Glomerular endothelial cell (primary cell): Measurements from ENCODE around the gene ATP6V1B1. TPM values are rescaled to one million over a fixed set of nuclear protein-coding genes. Genes with fewer than 3 reads are reported as not detected.

Source experiments
- DNase-seq: peaks from one replicate; pipeline ENCODE4 v3.0.0-alpha.2; 2011; ENCODE audit warnings: low read depth, low spot score; ENCODE audit errors: extremely low read depth
- total RNA-seq: library from RNA; depleted of rRNA; stranded (reverse); fragments of >200 nt; gene quantifications from 2 replicates; pipeline ENCODE4 v1.2.3, GENCODE V29; 2015

The ATP6V1B1 gene
- total RNA-seq, 1 donor from 2014 or later, result not detected

DNA sequence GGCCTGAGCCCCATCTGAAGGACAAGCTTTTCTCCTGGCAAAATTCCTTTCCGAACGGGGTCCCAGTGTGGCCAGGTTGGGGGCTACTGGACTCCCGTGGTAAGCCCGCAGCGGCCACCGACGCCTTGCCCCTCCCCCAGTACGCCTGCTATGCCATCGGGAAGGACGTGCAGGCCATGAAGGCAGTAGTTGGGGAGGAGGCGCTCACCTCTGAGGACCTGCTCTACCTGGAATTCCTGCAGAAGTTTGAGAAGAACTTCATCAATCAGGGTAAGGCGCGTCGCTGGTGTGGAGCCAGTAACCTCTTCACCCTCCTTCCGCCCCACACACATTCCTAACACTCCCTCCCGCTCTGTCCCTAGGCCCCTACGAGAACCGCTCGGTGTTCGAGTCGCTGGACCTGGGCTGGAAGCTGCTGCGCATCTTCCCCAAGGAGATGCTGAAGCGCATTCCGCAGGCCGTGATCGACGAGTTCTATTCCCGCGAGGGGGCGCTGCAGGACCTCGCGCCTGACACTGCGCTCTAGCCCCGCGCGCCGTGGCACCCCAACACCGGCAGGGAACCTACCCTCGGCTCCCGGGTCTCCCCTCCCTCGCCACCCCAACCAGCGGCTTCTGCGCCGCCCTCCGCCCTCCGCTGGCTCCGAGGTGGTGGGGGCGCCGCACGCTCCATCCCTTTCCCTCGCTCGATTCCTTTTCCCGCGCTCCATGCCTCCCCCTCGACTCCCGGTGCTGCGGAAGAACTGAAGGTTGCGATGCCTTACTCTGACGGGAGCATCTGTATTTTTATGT lies 29.1 kb downstream of the ATP6V1B1 start:
- DNase-seq, result no peak

DNA sequence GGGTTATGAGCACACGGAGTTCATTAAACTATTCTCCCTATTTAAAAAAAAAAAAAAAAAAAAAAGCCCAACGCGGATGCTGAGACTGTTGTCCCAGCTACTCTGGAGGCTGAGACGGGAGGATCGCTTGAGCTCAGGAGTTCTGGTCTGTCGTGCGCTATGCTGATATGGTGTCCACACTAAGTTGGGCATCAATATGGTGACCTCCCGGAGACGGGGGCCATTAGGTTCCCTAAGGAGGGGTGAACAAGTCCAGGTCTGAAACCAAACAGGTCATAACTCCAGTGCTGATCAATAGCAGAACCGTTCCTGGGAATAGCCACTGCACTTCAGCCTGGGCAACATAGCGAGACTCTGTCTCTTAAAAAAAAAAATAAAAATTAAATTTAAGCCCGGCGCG lies 29.8 kb downstream of the ATP6V1B1 start:
- DNase-seq, result no peak

DNA sequence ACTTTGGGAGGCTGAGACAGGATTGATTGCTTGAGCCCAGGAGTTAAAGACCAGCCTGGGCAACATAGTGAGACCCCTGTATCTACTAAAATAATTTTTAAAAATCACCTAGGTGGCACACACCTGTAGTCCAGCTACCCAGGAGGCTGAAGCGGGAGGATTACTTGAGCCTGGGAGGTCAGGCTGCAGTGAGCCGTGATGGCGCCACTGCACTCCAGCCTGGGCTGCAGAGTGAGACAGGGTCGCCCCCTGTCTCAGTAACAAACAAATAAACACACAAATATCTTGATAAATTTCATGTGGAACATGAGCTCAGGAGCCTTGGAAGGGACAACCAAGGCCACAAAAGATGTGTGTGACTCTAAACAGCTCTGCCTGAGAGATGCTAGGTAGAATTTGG lies 31.0 kb downstream of the ATP6V1B1 start:
- no peak for DNase-seq

DNA sequence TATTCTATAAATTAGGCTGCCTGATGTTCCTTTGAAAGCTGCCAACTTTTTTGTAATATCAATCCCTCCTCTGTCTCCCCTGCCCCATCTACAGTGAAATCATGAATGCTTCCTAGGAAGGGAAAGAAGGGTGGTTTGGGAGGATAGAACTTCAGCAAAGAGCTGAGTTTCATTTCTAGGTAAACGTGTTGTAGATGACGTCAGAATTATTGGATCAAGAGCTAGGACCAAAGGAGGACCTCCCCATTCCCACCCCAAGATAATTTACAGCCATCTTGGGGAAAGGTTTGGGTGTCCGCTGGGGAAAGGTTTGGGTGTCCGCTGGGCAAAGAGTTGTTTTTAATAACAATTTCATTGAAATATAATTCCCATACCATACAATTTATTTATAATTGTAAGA lies 31.5 kb downstream of the ATP6V1B1 start:
- no peak for DNase-seq

DNA sequence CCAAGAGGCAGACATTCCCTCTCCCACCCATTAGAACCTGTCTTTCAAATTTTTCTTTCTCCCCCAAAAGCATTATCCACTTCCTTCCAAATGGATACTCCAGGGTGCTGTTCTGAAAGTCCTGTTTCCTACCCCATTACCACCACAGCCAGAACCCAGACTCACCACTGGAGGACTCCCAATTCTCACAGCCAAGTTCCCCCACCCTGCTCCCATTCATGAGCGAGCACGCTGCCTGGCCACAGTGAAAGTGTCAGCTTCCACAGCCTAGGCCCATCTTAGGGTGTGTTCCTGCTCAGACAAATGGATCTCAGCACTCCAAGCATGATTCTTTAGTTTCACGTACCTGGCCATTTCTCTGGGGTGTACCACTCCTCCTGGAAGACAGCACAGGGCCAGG lies 38.9 kb downstream of the ATP6V1B1 start:
- no peak for DNase-seq

DNA sequence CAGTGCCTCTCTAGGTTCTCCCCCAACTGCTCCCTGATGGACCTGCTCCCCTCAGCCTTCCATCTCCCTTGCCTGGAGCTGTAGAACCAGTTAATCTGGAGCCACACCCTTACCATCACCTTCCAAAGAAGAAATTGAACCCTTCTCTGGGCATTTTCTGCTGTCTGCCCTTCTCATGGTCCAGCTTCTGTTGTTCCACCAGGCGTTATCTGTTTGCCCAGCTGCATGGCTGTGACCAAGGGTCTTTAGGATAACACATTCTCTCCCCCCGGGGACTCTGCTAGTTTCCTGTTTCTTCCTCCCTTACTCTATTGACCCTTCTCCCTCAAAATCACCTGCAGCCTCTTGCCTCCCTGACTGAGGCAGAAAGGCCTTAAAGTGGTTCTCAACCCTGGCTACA lies 39.5 kb downstream of the ATP6V1B1 start:
- DNase-seq, result no peak

DNA sequence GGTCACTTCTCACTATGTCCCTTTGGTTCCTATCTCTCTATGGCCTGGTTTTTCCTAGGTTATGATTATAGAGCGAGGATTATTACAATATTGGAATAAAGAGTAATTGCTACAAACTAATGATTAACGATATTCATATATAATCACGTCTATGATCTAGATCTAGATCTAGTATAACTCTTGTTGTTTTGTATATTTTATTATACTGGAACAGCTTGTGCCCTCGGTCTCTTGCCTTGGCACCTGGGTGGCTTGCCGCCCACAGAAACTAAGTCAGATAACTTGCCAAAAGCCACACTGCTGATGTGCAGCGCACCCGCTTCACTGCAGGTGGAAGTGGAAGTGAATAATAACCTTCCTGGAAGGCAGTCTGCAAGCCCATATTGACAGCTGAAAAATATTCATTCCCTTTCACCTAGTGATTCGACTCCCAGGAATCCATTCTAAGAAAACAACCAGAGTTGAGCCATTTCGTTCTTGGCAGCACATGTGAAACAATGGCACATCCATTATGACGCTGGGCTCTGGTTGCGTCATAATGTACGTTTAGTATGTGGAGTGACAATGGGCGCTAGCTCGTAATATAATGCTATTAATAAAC lies 42.0 kb downstream of the ATP6V1B1 start:
- no peak for DNase-seq

DNA sequence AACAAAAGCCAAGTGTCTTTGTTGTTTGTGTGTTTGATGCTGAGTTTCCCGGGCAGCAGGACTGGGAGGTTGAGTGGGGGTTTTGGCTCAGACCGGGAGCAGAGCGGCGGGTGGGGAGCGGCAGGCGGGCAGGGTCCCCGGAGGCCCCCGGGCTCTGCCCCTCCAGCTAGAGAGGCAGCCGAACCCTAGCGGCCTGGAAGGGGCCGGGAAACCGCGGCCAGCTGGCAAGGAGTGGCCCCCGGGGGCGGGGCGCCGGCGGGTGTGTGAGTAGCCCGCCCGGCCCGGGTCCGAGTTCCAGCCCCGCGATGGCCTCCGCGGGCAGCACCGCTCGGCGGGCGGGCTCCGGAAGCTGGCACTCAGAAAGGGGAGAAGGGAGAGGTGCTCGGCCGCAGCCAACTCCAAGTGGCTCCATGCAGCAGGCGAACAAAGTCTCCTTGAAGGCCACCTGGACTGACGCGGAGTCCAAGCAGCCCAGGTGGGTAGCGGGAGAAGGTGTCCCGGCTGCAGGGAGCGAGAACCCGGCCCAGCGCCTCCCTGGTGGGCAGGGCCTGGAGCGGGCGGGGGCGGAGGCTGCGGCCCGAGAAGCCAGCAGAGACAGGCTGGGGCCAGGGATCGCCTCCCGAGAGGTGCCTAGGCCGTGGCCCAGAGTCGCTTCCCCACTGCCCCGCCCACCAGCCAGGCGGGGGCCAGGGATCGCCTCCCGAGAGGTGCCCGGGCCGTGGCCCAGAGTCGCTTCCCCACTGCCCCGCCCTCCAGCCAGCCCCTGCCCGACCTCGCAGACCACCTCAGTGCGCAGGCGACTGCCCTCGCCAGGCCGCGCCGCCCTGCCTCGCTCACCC lies 42.9 kb downstream of the ATP6V1B1 start, which contains the start of gene ANKRD53:
Gene ANKRD53 (plus strand): TSS at position 290 of the 839 bp plus-strand sequence. CDS start 16 bp downstream, at position 306.
- no peak for DNase-seq

DNA sequence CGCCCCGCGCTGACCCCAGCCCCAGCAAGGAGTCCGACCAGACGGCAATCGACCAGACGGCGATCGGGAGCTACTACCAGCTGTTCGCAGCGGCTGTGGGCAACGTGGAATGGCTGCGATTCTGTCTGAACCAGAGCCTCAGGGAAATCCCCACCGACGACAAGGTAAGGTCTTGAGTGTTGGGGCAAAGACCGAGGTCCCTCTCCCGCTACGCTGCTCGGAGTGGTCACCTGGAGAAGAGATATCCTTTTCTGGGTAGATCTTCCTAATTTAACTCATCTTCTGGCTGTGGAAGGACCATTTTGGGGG lies 43.4 kb downstream of the ATP6V1B1 start:
- DNase-seq, result no peak

DNA sequence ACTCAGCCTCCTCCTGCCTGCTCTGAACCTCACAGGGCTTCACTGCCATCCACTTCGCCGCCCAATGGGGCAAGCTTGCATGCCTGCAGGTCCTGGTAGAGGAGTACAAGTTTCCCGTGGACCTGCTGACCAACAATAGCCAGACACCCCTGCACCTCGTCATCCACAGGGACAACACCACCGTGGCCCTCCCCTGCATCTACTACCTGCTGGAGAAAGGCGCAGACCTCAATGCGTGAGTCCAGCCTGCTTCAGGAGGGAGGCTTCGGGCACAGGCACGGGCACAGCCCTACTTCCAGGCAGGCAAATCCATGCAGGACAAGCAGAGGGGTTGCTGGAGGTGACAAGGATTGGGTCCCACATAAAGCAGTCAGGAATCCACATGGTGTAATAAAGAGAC lies 43.9 kb downstream of the ATP6V1B1 start:
- DNase-seq, result no peak

DNA sequence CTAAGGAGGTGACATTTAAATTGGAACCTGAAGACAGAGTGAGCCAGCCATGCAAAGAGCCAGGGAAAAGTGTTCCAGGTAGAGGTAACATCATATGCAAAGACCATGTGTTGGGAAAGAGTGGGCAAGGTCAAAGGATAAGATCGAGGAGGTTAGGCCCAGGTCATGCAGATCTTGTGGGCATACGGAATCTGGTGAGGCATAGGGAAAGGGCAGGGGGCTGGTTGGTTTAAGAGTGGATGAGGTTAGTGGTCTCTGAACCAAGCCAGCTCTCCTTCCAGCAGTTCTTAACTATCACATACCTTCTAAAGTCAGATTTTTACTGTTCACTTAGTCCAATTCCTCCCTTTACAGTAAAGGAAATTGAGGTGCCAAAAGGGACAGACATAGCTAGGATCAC lies 45.7 kb downstream of the ATP6V1B1 start:
- no peak for DNase-seq

DNA sequence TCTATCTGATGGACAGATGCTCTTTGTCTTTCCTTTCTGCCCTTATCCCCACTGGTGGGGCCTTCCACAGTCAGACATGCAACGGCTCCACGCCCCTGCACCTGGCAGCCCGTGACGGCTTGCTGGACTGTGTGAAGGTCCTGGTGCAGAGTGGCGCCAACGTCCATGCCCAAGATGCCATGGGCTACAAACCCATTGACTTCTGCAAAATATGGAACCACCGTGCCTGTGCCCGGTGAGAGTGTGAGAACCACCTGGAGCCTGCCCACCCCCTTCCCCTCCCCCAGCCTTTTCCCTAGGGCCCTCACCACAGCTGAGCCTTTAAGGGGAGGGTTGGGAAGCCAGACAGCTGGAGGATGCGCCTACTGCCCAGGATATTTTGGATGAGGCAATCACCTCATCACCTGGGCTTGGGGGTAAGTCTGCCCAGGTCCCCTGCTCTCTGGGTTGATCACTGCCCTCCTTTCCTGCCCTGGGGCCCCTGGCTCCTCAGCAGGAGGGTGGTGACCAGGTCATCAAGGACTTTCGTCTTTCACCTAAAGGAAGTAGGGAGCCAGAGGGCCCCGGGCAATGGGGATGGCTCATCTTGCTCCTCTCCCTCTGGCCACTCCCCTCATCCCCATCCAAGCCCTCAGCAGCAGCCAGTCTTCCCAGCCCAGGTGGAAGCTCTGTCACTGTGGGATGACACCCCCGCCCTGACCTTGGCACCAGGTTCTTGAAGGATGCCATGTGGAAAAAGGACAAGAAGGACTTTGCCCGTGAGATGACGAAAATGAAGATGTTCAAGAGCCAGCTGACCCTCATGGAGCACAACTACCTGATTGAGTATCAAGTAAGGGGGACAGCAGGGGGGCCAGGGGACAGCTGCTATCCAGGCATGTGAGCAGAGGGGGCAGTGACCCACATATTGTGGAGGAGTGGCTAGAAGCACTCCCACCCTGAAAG lies 46.4 kb downstream of the ATP6V1B1 start:
- no peak for DNase-seq

DNA sequence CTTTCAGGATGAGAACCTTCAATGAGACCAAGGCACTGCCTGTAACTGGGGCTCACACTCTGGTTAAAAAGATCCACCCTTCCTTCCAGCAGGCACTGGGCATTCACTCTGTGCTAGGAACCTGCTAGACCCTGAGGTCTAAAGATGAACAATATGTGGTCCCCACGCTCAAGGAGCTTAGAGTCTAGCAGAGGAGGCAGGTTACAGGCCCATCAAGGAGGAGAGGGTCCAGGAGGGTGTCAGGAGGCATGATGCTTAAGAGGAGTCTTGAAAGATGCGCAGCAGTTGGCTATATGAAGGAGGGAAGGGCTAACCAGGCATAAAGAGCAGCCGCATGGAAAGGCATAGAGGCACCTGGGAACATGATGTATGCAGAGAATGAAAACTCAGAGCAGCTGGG lies 47.3 kb downstream of the ATP6V1B1 start:
- no peak for DNase-seq

DNA sequence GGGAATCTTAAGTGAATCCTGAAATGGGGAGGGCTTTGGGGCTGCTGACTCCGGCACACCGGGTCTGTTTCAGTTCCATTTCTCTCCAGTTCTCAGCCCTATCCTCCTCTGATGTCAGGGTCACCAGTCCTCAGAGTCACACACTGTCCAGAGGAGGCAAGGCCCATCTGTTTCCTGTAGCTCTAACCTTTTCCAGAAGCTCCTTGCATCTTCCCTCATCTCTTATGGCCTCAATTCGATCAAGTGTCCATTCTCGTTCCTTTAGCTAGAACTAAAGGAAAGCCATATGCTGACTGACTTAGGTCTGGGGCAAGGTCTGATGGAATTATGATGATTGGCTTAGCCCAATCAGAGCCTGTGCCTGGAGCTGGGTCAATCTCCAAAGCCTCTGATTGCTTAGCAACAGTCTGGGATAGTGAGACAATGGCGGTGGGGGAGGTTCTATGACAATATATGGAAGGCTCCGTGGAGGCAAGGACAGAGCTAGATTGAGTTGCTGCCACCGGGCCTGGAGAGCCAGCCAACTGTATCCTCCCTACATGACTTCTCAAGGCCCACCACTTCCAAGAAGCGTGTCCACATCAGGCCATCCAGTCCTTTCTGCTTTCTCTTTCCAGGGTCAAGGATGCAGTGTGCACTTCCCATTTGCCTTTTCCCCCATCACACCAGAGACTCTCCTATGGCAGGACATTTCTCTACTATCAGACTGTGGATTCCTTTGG lies 48.0 kb downstream of the ATP6V1B1 start:
- DNase-seq, result no peak

DNA sequence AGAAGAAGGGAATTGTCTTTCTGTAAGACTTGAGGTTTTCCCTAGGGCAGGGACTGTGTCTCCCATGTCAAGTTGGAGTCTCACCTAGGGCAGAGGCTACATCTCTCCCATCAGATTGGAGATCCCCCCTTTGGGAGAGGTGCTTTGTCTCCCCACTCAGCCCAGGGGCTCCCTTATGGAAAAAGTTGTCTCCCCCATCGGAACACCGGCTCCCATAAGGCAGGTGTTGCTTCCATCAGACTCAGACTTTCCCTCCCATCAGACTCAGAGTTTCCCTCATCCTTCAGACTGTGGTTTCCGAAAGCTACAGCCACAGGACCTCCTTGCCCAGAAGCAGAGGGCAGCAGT lies 48.5 kb downstream of the ATP6V1B1 start:
- DNase-seq, result no peak

DNA sequence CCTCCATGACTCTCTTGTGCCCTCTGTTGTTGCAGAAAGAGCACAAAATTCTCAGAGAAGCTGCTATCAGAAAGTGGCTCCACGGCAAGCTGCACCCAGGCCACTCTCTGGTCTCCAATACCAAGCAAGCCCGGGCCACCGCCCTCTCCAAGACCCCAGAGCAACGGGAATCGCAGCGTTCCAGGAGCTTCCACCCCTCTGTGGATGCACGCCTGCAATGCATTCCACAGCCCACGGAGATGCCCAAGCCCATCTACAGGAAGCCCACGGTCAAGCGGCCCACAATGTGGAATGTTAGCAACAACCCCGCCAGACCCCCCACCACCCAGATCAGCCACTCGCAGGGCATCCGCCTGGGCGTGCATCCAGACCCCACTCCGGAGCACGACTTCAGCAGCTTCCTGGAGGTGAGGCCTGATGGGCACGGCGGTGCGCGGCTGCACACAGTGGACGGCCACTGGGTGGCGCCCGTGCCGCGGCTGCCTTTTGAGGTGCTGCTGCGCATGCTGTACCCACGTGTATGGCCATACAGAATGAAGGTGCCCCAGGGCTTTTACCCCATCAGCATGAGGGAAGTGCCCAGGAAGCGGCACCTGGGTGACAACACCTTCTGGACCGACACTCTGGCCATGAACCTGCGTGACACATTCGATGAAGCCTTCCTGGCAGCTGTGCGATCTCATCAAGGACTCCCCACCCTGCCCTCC lies 49.0 kb downstream of the ATP6V1B1 start:
- no peak for DNase-seq

DNA sequence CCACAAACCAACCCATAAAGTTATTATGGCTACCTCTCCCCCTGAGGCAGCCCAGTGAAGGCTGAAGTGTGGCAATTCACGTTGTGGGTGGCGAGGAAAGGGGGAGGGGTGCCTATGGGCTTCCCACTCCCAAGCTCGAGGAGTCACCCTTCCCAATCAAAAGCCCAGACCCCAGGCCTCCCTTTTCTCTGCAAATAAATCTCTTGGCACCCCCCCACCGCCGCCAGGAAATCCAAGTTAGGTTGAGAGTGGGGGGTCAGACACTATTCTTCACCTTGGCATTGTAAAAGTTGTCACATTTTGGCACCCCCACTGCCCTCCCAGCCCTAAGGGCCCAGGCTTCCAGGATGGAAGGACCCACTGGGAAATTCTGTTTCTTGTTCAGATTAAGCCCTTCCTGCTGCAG lies 49.6 kb downstream of the ATP6V1B1 start:
- no peak for DNase-seq

DNA sequence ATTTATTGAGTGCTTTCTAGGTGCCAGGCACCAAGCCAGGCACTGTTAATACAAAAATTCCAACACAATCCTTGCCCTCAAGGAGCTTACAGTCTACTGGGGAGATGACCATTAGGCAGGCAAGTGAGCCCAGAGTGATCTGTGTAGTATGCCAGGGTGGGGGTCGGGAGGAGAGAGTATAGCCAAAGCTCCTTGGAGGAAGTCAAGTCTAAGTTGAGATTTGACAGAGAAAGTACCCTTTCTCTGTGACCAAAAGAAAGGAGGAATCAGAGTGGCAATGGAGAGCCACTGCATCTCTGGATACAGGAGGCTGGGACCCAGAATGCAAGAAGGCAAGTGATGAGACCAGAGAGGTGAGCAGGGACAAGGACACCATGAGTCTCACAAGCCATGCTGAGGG lies 50.3 kb downstream of the ATP6V1B1 start:
- DNase-seq, result no peak

DNA sequence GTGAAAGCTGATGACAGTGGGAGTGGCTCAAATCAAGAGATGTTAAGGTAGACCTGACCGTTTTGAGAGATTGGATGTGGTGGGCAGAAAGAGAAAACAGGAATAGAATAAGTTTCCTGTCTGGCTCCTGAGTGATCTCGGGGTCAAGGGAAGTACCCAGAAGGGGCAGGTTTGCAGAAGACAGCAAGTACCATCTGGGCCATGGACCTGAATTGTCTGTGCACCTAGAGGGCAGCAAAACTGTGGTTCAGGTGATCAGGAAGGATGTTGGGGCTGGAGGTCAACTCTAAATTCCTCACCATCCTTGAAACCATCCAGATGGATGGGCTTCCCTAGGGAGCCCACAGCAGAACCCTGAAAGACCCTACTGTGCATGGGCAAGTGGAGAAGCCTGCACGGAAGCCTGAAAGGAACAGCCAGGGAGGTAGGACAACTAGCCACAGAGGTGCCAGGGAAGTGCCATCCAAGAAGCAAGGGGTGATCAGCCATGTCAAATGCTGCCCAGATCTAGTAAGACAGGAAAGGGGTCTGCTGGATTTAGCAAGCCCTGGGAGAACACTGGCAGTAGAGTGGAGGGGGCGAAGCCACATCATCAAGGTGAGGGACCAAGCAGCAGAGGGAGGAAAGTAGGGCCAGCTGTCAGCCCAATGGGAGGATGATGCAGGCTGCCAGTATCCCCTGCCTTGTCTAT lies 50.9 kb downstream of the ATP6V1B1 start:
- DNase-seq, result no peak
